Measurements from ENCODE around the gene CSNK2B.

DNA sequence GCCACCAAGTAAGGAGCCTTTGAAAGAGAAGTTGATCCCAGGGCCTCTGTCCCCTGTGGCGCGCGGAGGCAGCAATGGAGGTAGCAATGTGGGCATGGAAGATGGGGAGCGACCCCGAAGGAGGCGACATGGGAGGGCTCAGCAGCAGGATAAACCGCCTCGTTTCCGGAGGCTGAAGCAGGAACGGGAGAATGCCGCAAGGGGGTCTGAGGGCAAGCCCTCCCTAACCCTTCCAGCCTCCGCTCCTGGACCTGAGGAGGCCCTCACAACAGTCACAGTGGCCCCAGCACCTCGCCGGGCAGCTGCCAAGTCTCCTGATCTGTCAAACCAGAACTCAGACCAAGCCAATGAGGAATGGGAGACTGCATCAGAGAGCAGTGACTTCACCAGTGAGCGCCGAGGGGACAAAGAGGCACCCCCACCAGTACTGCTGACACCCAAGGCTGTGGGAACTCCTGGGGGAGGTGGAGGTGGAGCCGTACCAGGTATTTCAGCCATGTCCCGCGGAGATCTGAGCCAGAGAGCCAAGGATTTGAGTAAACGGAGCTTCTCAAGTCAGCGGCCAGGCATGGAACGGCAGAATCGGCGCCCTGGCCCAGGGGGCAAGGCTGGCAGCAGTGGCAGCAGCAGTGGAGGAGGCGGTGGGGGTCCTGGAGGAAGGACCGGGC is 33.5 kb upstream of the CSNK2B start:
- TF ChIP-seq, protein P1, sequence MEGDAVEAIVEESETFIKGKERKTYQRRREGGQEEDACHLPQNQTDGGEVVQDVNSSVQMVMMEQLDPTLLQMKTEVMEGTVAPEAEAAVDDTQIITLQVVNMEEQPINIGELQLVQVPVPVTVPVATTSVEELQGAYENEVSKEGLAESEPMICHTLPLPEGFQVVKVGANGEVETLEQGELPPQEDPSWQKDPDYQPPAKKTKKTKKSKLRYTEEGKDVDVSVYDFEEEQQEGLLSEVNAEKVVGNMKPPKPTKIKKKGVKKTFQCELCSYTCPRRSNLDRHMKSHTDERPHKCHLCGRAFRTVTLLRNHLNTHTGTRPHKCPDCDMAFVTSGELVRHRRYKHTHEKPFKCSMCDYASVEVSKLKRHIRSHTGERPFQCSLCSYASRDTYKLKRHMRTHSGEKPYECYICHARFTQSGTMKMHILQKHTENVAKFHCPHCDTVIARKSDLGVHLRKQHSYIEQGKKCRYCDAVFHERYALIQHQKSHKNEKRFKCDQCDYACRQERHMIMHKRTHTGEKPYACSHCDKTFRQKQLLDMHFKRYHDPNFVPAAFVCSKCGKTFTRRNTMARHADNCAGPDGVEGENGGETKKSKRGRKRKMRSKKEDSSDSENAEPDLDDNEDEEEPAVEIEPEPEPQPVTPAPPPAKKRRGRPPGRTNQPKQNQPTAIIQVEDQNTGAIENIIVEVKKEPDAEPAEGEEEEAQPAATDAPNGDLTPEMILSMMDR (IDR thresholded peaks at IDR 0.05; ENCODE audit: low read length): no peak
- no peak for TF ChIP-seq EZH2 (IDR thresholded peaks at IDR 0.05; ENCODE audit: borderline replicate concordance, low read length)
